SK-N-MC (cell line): Measurements from ENCODE around the gene MIPOL1.

Experiments
- EZH2 ChIP-seq: fragments of 200-600 bp; sonication (generic); IDR thresholded peaks from one replicate; pipeline ENCODE4 v1.6.1; 2017; ENCODE audit warnings: antibody characterized with exemption
- FOXP2 ChIP-seq: optimal IDR thresholded peaks from 2 replicates; pipeline ENCODE3; 2011; ENCODE audit warnings: mild to moderate bottlenecking, moderate library complexity; ENCODE audit not compliant: insufficient read depth; ENCODE audit errors: extremely low read length, control extremely low read depth
- POLR2AphosphoS5 ChIP-seq: IDR thresholded peaks from 2 replicates; pipeline ENCODE4 v1.6.1; 2012; ENCODE audit warnings: mild to moderate bottlenecking, low read depth, low read length, borderline replicate concordance

DNA sequence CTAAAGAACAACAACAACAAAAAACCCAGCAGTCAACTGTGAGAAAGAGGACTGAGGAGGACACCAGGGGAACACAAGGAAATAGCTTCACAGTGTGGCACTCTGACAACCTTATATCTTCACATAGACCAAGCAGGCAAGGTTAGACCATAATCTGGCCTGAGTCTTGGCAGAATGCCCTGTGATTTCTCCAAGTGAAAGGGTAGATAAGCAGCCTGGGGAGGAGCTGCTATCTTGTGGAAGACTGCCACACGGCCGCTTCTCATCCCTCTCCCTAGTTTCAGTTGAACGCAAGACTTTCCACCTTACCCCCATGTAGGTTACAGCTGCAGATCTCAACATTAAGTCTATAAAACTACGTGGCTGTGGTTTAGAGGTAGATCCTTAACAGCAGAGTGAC, 29.0 kb upstream of the MIPOL1 start:
- no peak for TF ChIP-seq EZH2
- TF ChIP-seq POLR2AphosphoS5: no peak
- no peak for TF ChIP-seq FOXP2
